Adrenal gland (tissue), 5 donors: ENCODE results near the gene COL4A1.

ENCODE experiments used
- CTCF ChIP-seq, 6 experiments: fragments of 450-650 bp in 4 of 6; fragments of 200-600 bp in 2 of 6; sonication (generic) in 1 of 6; IDR thresholded peaks; 1 replicate in 5 of 6; 2 replicates in 1 of 6; pipeline versions ENCODE4 v1.5.1 to v1.8.0; 2016 to 2021; ENCODE audit warnings: antibody characterized with exemption in 6 of 6, mild to moderate bottlenecking in 2 of 6, moderate library complexity in 1 of 6
- POLR2A ChIP-seq, 2 donors: fragments of 450-650 bp; IDR thresholded peaks; one replicate each; pipeline ENCODE4 v1.6.1; 2017; ENCODE audit warnings: antibody characterized with exemption in 2 of 2, mild to moderate bottlenecking in 2 of 2, moderate library complexity in 1 of 2
- donor health status: DM: no; HTN: no; CAD: no.

- TF ChIP-seq CTCF (IDR thresholded peaks at IDR 0.05) (no peak), POLR2A (IDR thresholded peaks at IDR 0.05) (no peak)
Measured at GRCh38 chr13:110194451-110194850, 112.5 kb downstream of the COL4A1 start.
